Endothelial cell of umbilical vein (primary cell): ENCODE measurements around the gene LRRK2.

ENCODE experiments used
- EZH2 ChIP-seq: IDR thresholded peaks from 2 replicates; pipeline ENCODE4 v1.6.1; 2012; ENCODE audit warnings: borderline replicate concordance, low read depth, mild to moderate bottlenecking, moderate library complexity, low read length, inconsistent platforms; ENCODE audit not compliant: severe bottlenecking
- FOS ChIP-seq: IDR thresholded peaks from 2 replicates; pipeline ENCODE4 v1.6.1; 2011; ENCODE audit warnings: mild to moderate bottlenecking, low read length, moderate library complexity, borderline replicate concordance; ENCODE audit not compliant: insufficient read depth
- GATA2 ChIP-seq: IDR thresholded peaks from 2 replicates; pipeline ENCODE4 v1.7.0; 2011; ENCODE audit warnings: low read depth, mild to moderate bottlenecking, moderate library complexity, mixed read lengths, low read length; ENCODE audit not compliant: insufficient read length, insufficient read depth
- JUN ChIP-seq: IDR thresholded peaks from 2 replicates; pipeline ENCODE4 v1.6.1; 2011; ENCODE audit warnings: borderline replicate concordance, low read depth; ENCODE audit not compliant: insufficient read length, insufficient read depth
- MYC ChIP-seq: IDR thresholded peaks from one replicate; pipeline ENCODE4 v1.6.1; 2011; ENCODE audit warnings: mild to moderate bottlenecking, low read depth, low read length
- POLR2A ChIP-seq: IDR thresholded peaks from 2 replicates; pipeline ENCODE4 v1.6.1; 2012; ENCODE audit warnings: low read depth, mild to moderate bottlenecking, control low read depth, low read length
- POLR2AphosphoS5 ChIP-seq: IDR thresholded peaks from 2 replicates; pipeline ENCODE4 v1.6.1; 2012; ENCODE audit warnings: low read depth, mild to moderate bottlenecking, control low read depth, low read length, moderate library complexity; ENCODE audit not compliant: insufficient read depth
- TF ChIP-seq, protein P1 (sequence below), 2 donors: IDR thresholded peaks; 1 replicate in 1 of 2; 2 replicates in 1 of 2; pipeline ENCODE4 v1.5.1; 2011; ENCODE audit warnings: low read length in 2 of 2, mild to moderate bottlenecking in 2 of 2, moderate library complexity in 2 of 2, control low read depth in 1 of 2, inconsistent platforms in 1 of 2, low read depth in 1 of 2; ENCODE audit not compliant: insufficient read depth in 1 of 2; ENCODE audit errors: extremely low read depth in 1 of 2
- TF ChIP-seq, protein P2 (sequence below): IDR thresholded peaks from 2 replicates; pipeline ENCODE4 v1.6.1; 2011; ENCODE audit not compliant: insufficient read depth, insufficient read length

DNA sequence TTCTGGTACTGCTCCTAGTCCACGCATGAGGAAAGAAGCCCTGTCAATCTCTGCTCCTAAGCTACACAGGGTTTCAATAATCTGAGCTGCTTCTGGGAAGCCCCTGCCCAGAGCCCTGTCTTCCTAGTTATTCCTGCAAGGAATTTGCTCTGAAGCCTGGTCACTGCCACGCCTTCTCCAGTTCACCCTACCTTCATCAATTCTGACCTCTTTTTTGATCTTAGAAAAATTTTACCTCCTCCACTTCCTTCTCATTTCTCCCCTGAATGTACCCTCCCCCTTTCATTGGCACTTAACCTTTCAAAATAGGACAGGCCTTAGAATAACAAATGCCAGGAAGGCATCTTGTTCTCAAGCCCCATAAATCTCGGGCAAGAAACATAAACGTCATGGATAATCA is 14.9 kb upstream of the LRRK2 start:
- TF ChIP-seq POLR2A (no peak), GATA2 (no peak), POLR2AphosphoS5 (no peak), EZH2 (no peak), MYC (no peak), JUN (no peak), FOS (no peak)
- TF ChIP-seq, protein P1, sequence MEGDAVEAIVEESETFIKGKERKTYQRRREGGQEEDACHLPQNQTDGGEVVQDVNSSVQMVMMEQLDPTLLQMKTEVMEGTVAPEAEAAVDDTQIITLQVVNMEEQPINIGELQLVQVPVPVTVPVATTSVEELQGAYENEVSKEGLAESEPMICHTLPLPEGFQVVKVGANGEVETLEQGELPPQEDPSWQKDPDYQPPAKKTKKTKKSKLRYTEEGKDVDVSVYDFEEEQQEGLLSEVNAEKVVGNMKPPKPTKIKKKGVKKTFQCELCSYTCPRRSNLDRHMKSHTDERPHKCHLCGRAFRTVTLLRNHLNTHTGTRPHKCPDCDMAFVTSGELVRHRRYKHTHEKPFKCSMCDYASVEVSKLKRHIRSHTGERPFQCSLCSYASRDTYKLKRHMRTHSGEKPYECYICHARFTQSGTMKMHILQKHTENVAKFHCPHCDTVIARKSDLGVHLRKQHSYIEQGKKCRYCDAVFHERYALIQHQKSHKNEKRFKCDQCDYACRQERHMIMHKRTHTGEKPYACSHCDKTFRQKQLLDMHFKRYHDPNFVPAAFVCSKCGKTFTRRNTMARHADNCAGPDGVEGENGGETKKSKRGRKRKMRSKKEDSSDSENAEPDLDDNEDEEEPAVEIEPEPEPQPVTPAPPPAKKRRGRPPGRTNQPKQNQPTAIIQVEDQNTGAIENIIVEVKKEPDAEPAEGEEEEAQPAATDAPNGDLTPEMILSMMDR (IDR thresholded peaks at IDR 0.05; ENCODE audit: extremely low read depth in 1 of 2, insufficient read depth in 1 of 2, low read depth in 1 of 2, low read length in 2 of 2) = no peak
- TF ChIP-seq, protein P2, sequence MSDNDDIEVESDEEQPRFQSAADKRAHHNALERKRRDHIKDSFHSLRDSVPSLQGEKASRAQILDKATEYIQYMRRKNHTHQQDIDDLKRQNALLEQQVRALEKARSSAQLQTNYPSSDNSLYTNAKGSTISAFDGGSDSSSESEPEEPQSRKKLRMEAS = no peak
